Measurements from ENCODE around the gene OR4F15.

Gene OR4F15

GRCh38 chr15:101804375-101804774 is 7.6 kb upstream of the OR4F15 start:
- DNase-seq (ENCODE audit: low read depth, low spot score): no peak

DNA sequence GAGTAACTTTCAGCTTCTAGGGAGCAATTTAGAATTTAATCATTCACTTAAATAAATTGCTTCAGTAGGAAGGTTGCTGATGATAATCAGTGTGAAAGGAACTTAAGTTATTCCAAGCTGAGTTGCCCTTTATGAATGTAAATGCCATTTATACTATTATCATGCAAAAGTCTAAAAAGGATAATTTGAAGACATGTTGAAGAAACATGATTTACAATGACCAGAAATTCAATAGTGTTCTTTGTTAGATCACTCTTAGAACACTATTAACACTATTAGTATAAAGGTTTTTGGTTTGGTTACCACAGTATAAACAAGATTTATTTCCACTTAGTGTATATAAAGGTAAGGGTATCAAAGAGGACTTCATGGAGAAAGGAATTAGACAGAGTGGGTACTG is 7.1 kb upstream of the OR4F15 start:
- DNase-seq (ENCODE audit: low read depth, low spot score): no peak

GRCh38 chr15:101805605-101806345 is 6.2 kb upstream of the OR4F15 start:
- no peak for DNase-seq (ENCODE audit: low read depth, low spot score)

DNA sequence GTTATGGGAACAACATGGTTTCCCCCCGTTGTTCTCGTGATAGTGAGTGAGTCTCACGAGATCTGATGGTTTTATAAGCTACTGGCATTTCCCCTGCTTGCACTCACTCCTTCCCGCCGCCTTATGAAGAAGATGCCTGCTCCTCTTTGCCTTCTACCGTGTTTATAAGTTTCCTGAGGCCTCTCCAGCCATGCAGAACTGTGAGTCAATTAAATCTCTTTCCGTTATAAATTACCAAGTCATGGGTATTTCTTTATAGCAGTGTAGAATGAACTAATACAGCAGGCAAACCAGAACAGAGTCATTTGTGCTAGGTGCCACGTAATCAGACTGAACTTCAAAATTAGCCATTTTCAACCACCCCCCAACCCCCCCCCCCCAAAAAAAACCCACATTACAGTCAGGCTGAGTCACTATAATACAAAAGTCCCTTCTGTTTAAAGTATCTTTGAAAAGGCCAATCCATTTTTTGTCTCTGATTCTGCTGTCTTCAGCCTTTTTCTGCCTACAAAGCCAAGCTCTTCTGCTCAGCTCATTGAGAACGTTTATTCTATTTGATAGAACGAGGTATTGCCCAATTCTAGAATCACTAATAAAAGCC is 4.6 kb upstream of the OR4F15 start:
- DNase-seq (ENCODE audit: low read depth, low spot score): peak; percentile 56

- peak; percentile 16 for DNase-seq (ENCODE audit: low read depth, low spot score)
Observed at GRCh38 chr15:101808201-101808600, 3.8 kb upstream of the OR4F15 start.

DNA sequence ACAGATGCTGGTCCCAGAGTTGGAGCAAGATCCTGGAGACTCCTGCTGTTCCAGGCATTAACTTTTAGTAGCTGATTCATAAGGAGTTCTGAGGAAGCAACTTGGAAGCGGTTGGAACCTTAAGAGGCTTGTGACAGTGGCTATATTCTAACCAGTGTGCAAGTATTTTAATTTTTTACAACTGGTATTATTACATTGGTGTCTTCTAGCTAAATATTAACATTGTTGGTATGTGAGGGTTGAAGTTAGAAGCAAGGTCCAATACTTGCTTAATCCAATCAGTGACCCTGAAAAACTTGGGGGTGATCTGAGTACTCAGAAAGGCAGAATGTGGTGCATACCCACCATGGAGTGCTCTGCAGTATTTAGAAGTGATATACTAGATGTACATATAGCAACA is 1.5 kb upstream of the OR4F15 start:
- DNase-seq (ENCODE audit: low read depth, low spot score): no peak

DNA sequence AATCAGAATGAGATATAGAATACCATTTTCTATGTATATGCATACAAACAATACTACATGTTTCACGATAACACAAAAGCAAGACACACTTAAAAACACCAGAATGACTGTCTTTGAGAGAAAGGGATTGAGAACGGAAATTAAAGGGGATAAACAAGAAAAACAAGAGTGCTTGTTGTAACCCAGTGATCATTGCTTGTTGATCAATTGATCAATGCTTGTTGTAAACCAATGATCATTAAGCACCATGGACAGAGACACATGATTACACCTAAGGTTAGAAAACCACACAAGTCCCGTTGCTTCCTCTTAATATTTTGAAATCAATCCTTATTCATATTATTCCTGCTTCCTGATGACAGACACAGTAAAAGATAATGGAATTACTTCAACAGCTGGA is 1.1 kb upstream of the OR4F15 start:
- peak; percentile 19 for DNase-seq (ENCODE audit: low read depth, low spot score)

GRCh38 chr15:101813803-101814534 is 2.0 kb downstream of the OR4F15 start:
- no peak for DNase-seq (ENCODE audit: low read depth, low spot score)

- DNase-seq (ENCODE audit: low read depth, low spot score): no peak
Observed at GRCh38 chr15:101820781-101821180, 8.8 kb downstream of the OR4F15 start.

- DNase-seq (ENCODE audit: low read depth, low spot score): no peak
Observed at GRCh38 chr15:101827257-101827656, 15.3 kb downstream of the OR4F15 start.

GRCh38 chr15:101828774-101829173 is 16.8 kb downstream of the OR4F15 start:
- DNase-seq (ENCODE audit: low read depth, low spot score): no peak

GRCh38 chr15:101841656-101842055 is 29.7 kb downstream of the OR4F15 start:
- no peak for DNase-seq (ENCODE audit: low read depth, low spot score)

DNA sequence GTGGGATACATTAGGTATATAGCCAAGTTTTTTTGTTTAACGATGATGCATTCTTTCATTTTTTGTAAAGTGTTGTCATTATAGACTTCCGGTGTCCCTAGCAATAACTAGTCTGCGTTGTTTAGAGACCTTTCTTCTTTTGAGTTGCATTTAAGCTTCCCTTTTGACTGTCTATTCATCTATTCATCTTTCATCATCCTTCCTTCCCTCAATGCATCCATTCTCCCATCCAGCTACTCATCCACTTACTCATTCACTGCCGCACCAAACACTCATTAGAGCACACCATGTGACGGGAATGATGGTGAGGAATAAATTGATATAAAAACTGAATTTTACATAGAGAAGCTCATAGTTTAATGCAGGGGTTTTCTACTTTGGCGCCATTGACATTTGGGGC is 32.9 kb downstream of the OR4F15 start:
- DNase-seq (ENCODE audit: low read depth, low spot score): no peak

GRCh38 chr15:101852356-101852755 is 40.4 kb downstream of the OR4F15 start:
- DNase-seq (ENCODE audit: low read depth, low spot score): no peak
